DOHH2 (cell line): ENCODE results near the gene CHKB.

Source experiments
- H3F3A ChIP-seq: fragments of 200-600 bp; sonication (generic), shearing (Covaris generic); 2 replicates; pipeline ENCODE4 v1.6.0; 2016; ENCODE audit warnings: antibody characterized with exemption, mild to moderate bottlenecking; ENCODE audit not compliant: control insufficient read depth, insufficient read depth
- H3K27ac ChIP-seq: fragments of 200-600 bp; sonication (generic); 2 replicates; pipeline ENCODE4 v1.5.1; 2014; ENCODE audit warnings: low read depth, mild to moderate bottlenecking, low read length, moderate library complexity
- H3K27me3 ChIP-seq: fragments of 200-600 bp; sonication (generic); 2 replicates; pipeline ENCODE4 v1.6.1; 2014; ENCODE audit warnings: mild to moderate bottlenecking, low read length, mixed read lengths; ENCODE audit not compliant: control insufficient read depth
- H3K36me3 ChIP-seq: fragments of 200-600 bp; sonication (generic); 2 replicates; pipeline ENCODE4 v1.6.1; 2014; ENCODE audit warnings: mild to moderate bottlenecking, low read length, moderate library complexity, mixed read lengths; ENCODE audit not compliant: control insufficient read depth
- H3K4me1 ChIP-seq: fragments of 200-600 bp; sonication (generic); 2 replicates; pipeline ENCODE4 v1.6.1; 2014; ENCODE audit warnings: mild to moderate bottlenecking, low read length, mixed read lengths; ENCODE audit not compliant: control insufficient read depth
- H3K4me2 ChIP-seq: fragments of 200-600 bp; sonication (generic); 2 replicates; pipeline ENCODE4 v1.6.0; 2014; ENCODE audit warnings: mild to moderate bottlenecking, low read length, moderate library complexity
- H3K4me3 ChIP-seq: fragments of 200-600 bp; sonication (generic); 2 replicates; pipeline ENCODE4 v1.5.1; 2014; ENCODE audit warnings: mild to moderate bottlenecking, low read length, mixed read lengths
- H3K79me2 ChIP-seq: fragments of 200-600 bp; sonication (generic); 2 replicates; pipeline ENCODE4 v1.6.1; 2014; ENCODE audit warnings: mild to moderate bottlenecking, low read length, mixed read lengths; ENCODE audit not compliant: control insufficient read depth
- H3K9me2 ChIP-seq: fragments of 200-600 bp; sonication (generic); replicated peaks from 2 replicates; pipeline ENCODE4 v1.6.1; 2014; ENCODE audit warnings: mild to moderate bottlenecking, low read length, mixed read lengths; ENCODE audit not compliant: control insufficient read depth
- H3K9me3 ChIP-seq: fragments of 200-600 bp; sonication (generic); 2 replicates; pipeline ENCODE4 v1.6.1; 2014; ENCODE audit warnings: antibody characterized with exemption, low read length, mixed read lengths; ENCODE audit not compliant: control insufficient read depth, insufficient read depth
- H4K20me1 ChIP-seq: fragments of 200-600 bp; sonication (generic); 2 replicates; pipeline ENCODE4 v1.6.0; 2014; ENCODE audit warnings: low read depth, mild to moderate bottlenecking, antibody characterized with exemption, low read length, moderate library complexity; ENCODE audit not compliant: control insufficient read depth, insufficient read depth
- EZH2phosphoT487 ChIP-seq: fragments of 200-600 bp; sonication (generic); IDR thresholded peaks from 2 replicates; pipeline ENCODE4 v1.6.1; 2017; ENCODE audit warnings: borderline replicate concordance, mild to moderate bottlenecking, antibody characterized with exemption, low read length, moderate library complexity, mixed read lengths
- TF ChIP-seq, protein P1 (sequence below): fragments of 200-600 bp; sonication (generic); IDR thresholded peaks from one replicate; pipeline ENCODE4 v1.5.1; 2014; ENCODE audit warnings: antibody characterized with exemption, mild to moderate bottlenecking, low read depth, low read length; ENCODE audit not compliant: poor library complexity, severe bottlenecking

The CHKB gene

DNA sequence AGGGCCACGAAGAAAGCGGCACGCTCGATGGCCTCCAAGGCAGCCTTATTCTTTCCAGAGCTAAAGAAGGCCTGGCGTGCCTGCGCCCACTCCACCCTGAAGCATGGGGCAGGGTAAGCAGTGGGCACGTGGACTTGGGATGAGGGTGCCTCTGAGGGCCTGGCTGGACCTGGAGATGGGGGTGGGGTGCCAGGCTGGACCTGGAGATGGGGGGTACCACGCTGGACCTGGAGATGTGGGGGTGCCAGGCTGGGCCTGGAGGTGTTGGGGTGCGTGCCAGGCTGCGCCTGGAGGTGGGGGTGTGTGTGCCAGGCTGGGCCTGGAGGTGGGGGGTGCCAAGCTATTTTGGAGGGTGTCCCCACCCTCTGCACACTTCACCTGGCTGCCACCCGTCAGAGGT lies 9.7 kb downstream of the CHKB start:
- Histone ChIP-seq H3K27ac (no peak overlapping the region), H3K9me2 (no peaks in the 10 kb centered on the region), H3K79me2 (no peaks in the 10 kb centered on the region), H3K27me3 (no peaks in the 10 kb centered on the region), H3K36me3 (peaks cover 87% of the 10 kb centered on the region), H3K4me3 (no peak overlapping the region), H3K4me2 (no peak overlapping the region), H3K4me1 (no peaks in the 10 kb centered on the region; the same call in 1 of the 2 replicates), H3F3A (no peaks in the 10 kb centered on the region), H3K9me3 (no peaks in the 10 kb centered on the region), H4K20me1 (no peaks in the 10 kb centered on the region)
- no peak for TF ChIP-seq EZH2phosphoT487
- TF ChIP-seq, protein P1, sequence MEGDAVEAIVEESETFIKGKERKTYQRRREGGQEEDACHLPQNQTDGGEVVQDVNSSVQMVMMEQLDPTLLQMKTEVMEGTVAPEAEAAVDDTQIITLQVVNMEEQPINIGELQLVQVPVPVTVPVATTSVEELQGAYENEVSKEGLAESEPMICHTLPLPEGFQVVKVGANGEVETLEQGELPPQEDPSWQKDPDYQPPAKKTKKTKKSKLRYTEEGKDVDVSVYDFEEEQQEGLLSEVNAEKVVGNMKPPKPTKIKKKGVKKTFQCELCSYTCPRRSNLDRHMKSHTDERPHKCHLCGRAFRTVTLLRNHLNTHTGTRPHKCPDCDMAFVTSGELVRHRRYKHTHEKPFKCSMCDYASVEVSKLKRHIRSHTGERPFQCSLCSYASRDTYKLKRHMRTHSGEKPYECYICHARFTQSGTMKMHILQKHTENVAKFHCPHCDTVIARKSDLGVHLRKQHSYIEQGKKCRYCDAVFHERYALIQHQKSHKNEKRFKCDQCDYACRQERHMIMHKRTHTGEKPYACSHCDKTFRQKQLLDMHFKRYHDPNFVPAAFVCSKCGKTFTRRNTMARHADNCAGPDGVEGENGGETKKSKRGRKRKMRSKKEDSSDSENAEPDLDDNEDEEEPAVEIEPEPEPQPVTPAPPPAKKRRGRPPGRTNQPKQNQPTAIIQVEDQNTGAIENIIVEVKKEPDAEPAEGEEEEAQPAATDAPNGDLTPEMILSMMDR = no peak

- H3K4me3 ChIP-seq = no peak overlapping the region
- no peaks in the 10 kb centered on the region for H4K20me1 ChIP-seq
- H3F3A ChIP-seq = peaks cover 2% of the 10 kb centered on the region; the same call in 1 of the 2 replicates
- H3K9me3 ChIP-seq = no peaks in the 10 kb centered on the region
- H3K27ac ChIP-seq = no peak overlapping the region
- peaks cover 81% of the 10 kb centered on the region for H3K36me3 ChIP-seq
- H3K9me2 ChIP-seq = no peaks in the 10 kb centered on the region
- H3K79me2 ChIP-seq = no peaks in the 10 kb centered on the region
- no peaks in the 10 kb centered on the region for H3K27me3 ChIP-seq
- TF ChIP-seq, protein P1 = no peak
- TF ChIP-seq EZH2phosphoT487 = no peak
- no peak overlapping the region for H3K4me2 ChIP-seq
- H3K4me1 ChIP-seq = no peaks in the 10 kb centered on the region; the same call in 1 of the 2 replicates
These were observed 11.1 kb downstream of the CHKB start for GRCh38 chr22:50571264-50572175.

DNA sequence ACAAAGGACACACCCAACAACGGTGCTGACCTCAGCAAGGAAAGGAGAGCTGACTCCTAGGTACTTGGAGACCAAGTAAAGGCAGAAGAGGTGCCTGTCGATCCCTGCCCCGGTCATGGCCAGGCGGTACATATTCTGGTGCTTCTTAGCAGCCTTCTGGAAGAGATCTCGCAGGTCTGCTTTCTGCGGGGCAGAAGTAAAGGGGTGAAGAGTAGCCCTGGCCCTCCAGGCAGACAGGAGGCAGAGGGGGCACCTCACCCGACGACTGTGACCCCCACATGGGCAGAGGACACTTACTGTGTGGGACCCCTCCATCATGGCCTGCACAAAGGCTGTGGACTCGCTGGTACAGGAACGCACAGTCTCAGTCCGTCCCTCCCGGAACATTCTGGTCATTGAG lies 11.8 kb downstream of the CHKB start:
- Histone ChIP-seq H3K4me1 (no peaks in the 10 kb centered on the region; the same call in 1 of the 2 replicates), H3K27me3 (no peaks in the 10 kb centered on the region), H3K79me2 (no peaks in the 10 kb centered on the region), H3K27ac (no peak overlapping the region), H3K9me3 (no peaks in the 10 kb centered on the region), H3K4me3 (no peak overlapping the region), H3K36me3 (peaks cover 75% of the 10 kb centered on the region), H3K4me2 (no peak overlapping the region), H3K9me2 (no peaks in the 10 kb centered on the region), H4K20me1 (no peaks in the 10 kb centered on the region), H3F3A (peaks cover 2% of the 10 kb centered on the region; the same call in 1 of the 2 replicates)
- no peak for TF ChIP-seq EZH2phosphoT487
- TF ChIP-seq, protein P1 = no peak
